HS-5 (cell line): ENCODE results near the gene DHX8.

Experiments used
- DNase-seq: peaks from one replicate; pipeline ENCODE4 v3.0.0-alpha.2; 2012; ENCODE audit warnings: low read depth

Gene DHX8

DNA sequence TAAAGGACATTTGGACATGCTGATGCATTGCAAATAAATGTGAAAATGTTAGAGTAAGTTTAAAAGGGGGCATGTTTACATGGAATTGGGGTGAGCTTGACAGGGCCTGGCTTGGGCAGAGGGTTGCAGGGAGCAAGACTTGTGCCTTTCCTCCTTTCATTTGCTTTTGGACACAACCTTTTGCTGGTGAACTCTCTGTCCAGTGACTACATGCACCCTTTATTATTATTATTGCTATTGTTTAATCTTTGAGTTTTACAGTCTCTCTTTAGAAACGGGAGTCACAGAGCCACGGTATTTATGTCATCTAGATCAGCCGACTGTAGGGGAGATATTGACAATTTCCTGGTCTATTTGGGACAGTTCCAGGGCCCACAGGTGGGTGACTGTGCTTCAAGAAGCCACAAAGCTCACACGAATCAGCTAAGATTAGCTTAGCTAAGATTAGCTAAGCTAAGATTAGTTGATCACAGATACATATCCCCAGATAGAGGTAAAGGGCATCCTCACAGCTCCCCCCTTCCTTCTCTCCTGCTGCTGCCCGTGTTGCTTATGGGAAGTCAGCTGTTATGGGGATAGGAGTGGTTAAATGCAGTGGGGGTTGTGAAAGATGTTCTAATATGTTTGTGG, 91.2 kb downstream of the DHX8 start:
- DNase-seq: no peak
